Smooth muscle cell of the pulmonary artery (primary cell): ENCODE results near the gene INVS. TPM values are rescaled to one million over a fixed set of nuclear protein-coding genes. Genes with fewer than 3 reads are reported as not detected.

Source experiments
- total RNA-seq: library from RNA; depleted of rRNA; stranded (reverse); fragments of >200 nt; gene quantifications from 2 replicates; pipeline ENCODE4 v1.2.3, GENCODE V29; 2014

Gene INVS
- total RNA-seq = 30.8 and 39.7 TPM in 2 replicates

DNA sequence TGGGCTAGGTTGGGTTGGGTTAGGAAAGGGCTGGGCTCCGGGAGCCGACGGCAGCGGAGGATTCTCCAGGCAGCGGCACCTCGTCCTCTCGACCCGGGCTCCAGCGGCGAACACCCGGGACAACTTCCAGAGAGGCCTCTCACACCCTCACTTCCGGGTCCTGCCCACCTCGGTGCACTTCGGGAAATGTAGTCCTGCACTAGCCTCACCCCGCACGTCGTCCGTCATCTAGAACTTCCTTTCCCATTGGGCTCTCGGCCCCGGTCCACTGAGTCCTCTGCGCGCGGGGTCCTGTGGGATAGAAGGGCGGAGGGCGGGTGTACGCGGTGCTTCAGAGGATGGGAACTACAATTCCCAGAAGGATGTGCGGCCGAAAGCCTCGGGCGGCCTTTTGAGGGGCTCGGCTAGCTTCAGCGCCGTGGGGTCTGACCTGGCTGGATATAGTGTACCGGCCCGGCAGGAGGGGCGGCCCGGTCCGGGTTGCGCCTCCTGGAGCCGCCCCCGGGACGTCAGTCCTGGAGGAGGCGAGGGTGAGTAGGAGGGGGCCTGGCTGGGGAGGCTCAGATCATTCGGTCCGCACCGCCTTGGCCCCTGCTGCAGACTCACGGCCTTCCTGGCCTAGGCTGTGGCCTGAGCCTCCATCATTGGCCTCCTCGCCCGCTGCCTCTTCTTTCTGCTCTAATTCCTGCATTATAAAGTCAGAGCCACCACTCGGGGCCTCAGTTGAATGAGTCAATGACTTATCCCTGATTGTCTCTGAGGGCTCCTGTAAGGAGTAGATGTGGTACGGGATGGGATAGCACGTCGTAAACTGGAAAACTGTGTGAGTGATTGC is at the start of gene INVS, which contains the start of gene ERP44:
TSS of gene INVS (plus strand) at position 357 of the 835 bp plus-strand sequence. CDS start 5,279 bp downstream, outside the sequence.
TSS of gene ERP44 (minus strand) at position 114 of the 835 bp plus-strand sequence. CDS start 160 bp downstream, outside the sequence.

Other genes starting within 250 kb of the INVS start
- 17.6 and 25.0 TPM in 2 replicates for gene STX17, start 192.6 kb upstream of the INVS start, total RNA-seq
- gene ERP44, start 243 bp upstream of the INVS start, total RNA-seq = 15.7 and 21.2 TPM in 2 replicates